OCI-LY3 (cell line): ENCODE results near the gene OXA1L.

Experiments
- EZH2phosphoT487 ChIP-seq: fragments of 200-600 bp; shearing (Covaris generic); IDR thresholded peaks from 2 replicates; pipeline ENCODE4 v1.6.1; 2018; ENCODE audit warnings: antibody characterized with exemption, mixed run types, low read depth
- TF ChIP-seq, protein P1 (sequence below): fragments of 200-600, 300-600 bp; sonication (generic); IDR thresholded peaks from 2 replicates; pipeline ENCODE4 v1.5.1; 2014; ENCODE audit warnings: antibody characterized with exemption, low read length, low read depth

GRCh38 chr14:22769369-22769768 lies 2.9 kb downstream of the OXA1L start:
- TF ChIP-seq, protein P1, sequence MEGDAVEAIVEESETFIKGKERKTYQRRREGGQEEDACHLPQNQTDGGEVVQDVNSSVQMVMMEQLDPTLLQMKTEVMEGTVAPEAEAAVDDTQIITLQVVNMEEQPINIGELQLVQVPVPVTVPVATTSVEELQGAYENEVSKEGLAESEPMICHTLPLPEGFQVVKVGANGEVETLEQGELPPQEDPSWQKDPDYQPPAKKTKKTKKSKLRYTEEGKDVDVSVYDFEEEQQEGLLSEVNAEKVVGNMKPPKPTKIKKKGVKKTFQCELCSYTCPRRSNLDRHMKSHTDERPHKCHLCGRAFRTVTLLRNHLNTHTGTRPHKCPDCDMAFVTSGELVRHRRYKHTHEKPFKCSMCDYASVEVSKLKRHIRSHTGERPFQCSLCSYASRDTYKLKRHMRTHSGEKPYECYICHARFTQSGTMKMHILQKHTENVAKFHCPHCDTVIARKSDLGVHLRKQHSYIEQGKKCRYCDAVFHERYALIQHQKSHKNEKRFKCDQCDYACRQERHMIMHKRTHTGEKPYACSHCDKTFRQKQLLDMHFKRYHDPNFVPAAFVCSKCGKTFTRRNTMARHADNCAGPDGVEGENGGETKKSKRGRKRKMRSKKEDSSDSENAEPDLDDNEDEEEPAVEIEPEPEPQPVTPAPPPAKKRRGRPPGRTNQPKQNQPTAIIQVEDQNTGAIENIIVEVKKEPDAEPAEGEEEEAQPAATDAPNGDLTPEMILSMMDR: no peak
- no peak for TF ChIP-seq EZH2phosphoT487
